Measurements from ENCODE around the gene SYNDIG1.

GRCh38 chr20:24681634-24682495 lies 212.4 kb downstream of the SYNDIG1 start:
- TF ChIP-seq CTCF (conservative IDR thresholded peaks at IDR 0.05; ENCODE audit: low read depth, low read length) (no peak), ELK1 (IDR thresholded peaks at IDR 0.05; ENCODE audit: borderline replicate concordance, low read depth, low read length) (no peak), RCOR1 (IDR thresholded peaks at IDR 0.05; ENCODE audit: insufficient replicate concordance, low read length) (no peak), RAD21 (IDR thresholded peaks at IDR 0.05; ENCODE audit: low read length) (no peak), FOS (IDR thresholded peaks at IDR 0.05; ENCODE audit: low read depth, low read length) (no peak), CEBPB (IDR thresholded peaks at IDR 0.05; ENCODE audit: low read depth, low read length) (no peak), POLR2A (IDR thresholded peaks at IDR 0.05; ENCODE audit: low read depth, low read length) (no peak), CHD1 (IDR thresholded peaks at IDR 0.05; ENCODE audit: low read depth, low read length) (no peak), MXI1 (IDR thresholded peaks at IDR 0.05; ENCODE audit: borderline replicate concordance, low read depth, low read length) (no peak), SMC3 (IDR thresholded peaks at IDR 0.05; ENCODE audit: low read depth, low read length) (no peak)

Measured in IMR-90 (cell line).